ENCODE data around the gene AASDH.
A peak's percentile ranks its signal among the peaks of the same experiment; 100 is the strongest.

The AASDH gene

GRCh38 chr4:56314207-56314915 lies 72.9 kb downstream of the AASDH start:
- no peak overlapping the region for H3K27ac Mint-ChIP-seq
- H3K4me1 Mint-ChIP-seq = no peaks in the 10 kb centered on the region
- no peaks in the 10 kb centered on the region for H3K36me3 Mint-ChIP-seq

GRCh38 chr4:56313132-56313531 lies 74.2 kb downstream of the AASDH start:
- Mint-ChIP-seq H3K36me3 (no peaks in the 10 kb centered on the region), H3K4me1 (no peaks in the 10 kb centered on the region), H3K27ac (no peak overlapping the region), H3K9me3 (no peaks in the 10 kb centered on the region), H3K4me3 (no peak overlapping the region)
- DNase-seq (ENCODE audit: low spot score in 2 of 2) (no peak), ATAC-seq (no peak)

More at GRCh38 chr4:56314207-56314915, 72.9 kb downstream of the AASDH start:
- Mint-ChIP-seq H3K9me3 (no peaks in the 10 kb centered on the region), H3K4me3 (no peak overlapping the region)
- no peak for ATAC-seq
- no peak for DNase-seq (ENCODE audit: low spot score in 2 of 2)

DNA sequence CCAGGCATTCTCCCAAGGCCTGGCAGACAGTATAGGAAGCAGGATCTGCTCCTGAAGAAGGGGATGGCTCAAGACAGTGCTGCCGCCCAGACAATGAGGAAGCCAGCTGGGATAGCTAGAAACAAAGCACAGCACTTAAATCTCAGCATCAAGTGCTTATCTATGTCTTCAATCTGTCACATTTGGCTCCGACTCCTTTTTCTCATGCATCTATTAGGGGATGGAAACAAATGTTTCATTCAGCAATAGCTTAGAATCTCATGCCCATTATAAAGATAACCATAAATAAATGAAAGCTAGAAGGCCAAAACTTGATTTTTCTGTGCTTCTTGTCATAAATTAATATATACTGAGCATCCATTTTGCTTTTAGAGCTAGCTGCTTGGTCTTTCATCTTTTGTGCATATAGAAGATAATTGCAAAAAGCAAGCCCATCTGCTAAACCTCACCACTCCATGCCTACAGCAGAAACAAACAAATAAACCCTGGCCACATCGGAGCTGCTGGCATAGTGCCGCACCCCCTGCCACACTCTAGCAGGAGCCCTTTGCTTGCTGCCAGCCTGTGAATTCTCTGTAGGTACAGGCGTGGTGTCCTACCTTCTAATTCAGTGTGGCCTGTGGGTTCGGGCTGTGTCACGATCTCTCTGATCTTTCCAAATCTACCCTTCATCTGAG lies 75.9 kb downstream of the AASDH start:
- no peak for ATAC-seq
- no peak for DNase-seq (ENCODE audit: low spot score in 2 of 2)
- Mint-ChIP-seq H3K4me1 (no peaks in the 10 kb centered on the region), H3K27ac (no peak overlapping the region), H3K4me3 (no peak overlapping the region), H3K36me3 (no peaks in the 10 kb centered on the region), H3K9me3 (no peaks in the 10 kb centered on the region)

DNA sequence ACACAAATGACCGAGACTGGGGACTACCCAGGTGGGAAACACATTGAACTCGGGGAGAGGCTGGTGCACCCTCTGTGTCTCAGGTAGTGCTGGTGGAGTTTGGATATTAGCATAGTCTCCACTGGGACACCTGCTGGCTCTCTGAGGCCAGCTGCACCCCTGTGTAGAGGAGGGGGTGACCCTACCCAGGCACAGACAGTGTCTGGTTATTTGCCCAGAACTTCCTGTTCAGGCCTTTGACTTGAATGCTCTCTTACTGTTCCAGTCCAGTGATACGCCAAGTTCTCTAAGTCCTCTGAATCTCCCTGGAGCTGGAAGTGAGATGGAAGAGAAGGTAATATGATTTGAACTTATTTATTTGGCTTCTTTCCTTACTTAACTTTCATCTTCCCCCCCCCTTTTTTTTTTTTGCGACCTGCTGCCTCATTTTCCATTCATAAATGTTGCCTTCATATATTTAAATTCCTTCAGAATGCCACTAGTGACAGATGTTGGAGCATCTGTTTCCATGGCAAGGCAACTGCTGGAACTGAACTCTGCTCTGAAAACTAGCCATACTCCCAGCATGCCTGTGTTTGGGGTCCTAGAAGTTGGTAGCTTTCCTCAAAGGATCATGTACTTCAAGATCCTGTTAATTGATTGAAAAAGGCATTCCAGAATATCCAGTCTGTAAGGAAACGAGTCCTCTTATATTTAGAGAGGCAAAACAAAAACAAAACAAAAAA lies 76.7 kb downstream of the AASDH start:
- no peak overlapping the region for H3K27ac Mint-ChIP-seq
- H3K9me3 Mint-ChIP-seq = no peaks in the 10 kb centered on the region
- peak; percentile 31 for ATAC-seq

GRCh38 chr4:56308384-56308783 lies 78.9 kb downstream of the AASDH start:
- H3K4me1 Mint-ChIP-seq = no peaks in the 10 kb centered on the region
- H3K36me3 Mint-ChIP-seq = no peaks in the 10 kb centered on the region
- DNase-seq (ENCODE audit: low spot score in 2 of 2) (no peak), ATAC-seq (no peak)
- H3K4me3 Mint-ChIP-seq = no peak overlapping the region
- H3K27ac Mint-ChIP-seq = no peak overlapping the region
- no peaks in the 10 kb centered on the region for H3K9me3 Mint-ChIP-seq

More for the DNA sequence above, 76.7 kb downstream of the AASDH start:
- H3K4me1 Mint-ChIP-seq = no peaks in the 10 kb centered on the region
- no peak for DNase-seq (ENCODE audit: low spot score in 2 of 2)
- no peaks in the 10 kb centered on the region for H3K36me3 Mint-ChIP-seq
- no peak overlapping the region for H3K4me3 Mint-ChIP-seq

DNA sequence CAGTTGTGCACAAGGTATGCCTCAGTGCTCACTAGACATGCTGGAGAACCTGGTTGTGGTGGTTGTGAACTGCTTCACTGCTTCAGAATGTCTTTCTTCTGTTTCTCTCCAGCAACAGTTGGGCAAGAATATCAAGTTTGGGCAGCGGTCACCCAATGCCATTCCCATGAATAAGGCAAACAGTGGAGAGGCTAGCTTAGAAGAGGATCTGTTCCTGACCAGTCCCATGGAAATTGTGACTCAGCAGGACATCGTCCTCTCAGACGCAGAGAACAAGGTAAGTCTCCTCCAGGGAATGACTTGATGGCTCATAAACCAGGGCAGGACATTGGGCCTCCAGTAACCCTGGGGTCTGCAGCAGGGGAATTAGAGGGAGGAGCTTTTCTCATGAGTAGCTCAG lies 79.9 kb downstream of the AASDH start:
- no peak for ATAC-seq
- no peak overlapping the region for H3K27ac Mint-ChIP-seq
- H3K9me3 Mint-ChIP-seq = no peaks in the 10 kb centered on the region
- H3K4me1 Mint-ChIP-seq = no peaks in the 10 kb centered on the region
- no peak for DNase-seq (ENCODE audit: low spot score in 2 of 2)
- H3K36me3 Mint-ChIP-seq = no peaks in the 10 kb centered on the region
- no peak overlapping the region for H3K4me3 Mint-ChIP-seq

- H3K27ac Mint-ChIP-seq = no peak overlapping the region
- ATAC-seq (no peak), DNase-seq (ENCODE audit: low spot score in 2 of 2) (no peak)
- no peaks in the 10 kb centered on the region for H3K9me3 Mint-ChIP-seq
- H3K4me1 Mint-ChIP-seq = peaks cover 7% of the 10 kb centered on the region
- no peak overlapping the region for H3K4me3 Mint-ChIP-seq
- H3K36me3 Mint-ChIP-seq = no peaks in the 10 kb centered on the region
These were observed 81.9 kb downstream of the AASDH start for GRCh38 chr4:56305390-56305789.

GRCh38 chr4:56303921-56304320 lies 83.4 kb downstream of the AASDH start:
- H3K4me1 Mint-ChIP-seq = peaks cover 7% of the 10 kb centered on the region
- no peaks in the 10 kb centered on the region for H3K9me3 Mint-ChIP-seq
- no peaks in the 10 kb centered on the region for H3K36me3 Mint-ChIP-seq
- DNase-seq (ENCODE audit: low spot score in 2 of 2) = no peak
- H3K27ac Mint-ChIP-seq = peak overlapping the region; percentile 4
- H3K4me3 Mint-ChIP-seq = no peak overlapping the region
- ATAC-seq = no peak

DNA sequence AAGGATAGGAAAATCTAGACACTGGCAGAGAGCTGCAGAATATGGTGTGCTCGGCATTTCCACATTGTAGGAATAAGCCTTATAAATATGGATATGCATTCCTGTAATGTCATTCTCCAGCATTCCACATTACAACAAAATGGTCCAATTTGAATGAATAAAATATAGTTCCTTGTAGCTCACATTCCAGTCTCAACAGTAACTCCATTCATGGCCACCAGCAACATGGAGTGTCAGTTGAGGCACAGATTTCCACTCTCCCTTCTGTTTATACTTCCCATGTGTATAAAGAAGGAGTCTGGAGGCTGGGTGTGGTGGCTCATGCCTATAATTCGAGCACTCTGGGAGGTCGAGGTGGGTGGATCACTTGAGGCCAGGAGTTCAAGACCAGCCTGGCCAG lies 84.5 kb downstream of the AASDH start:
- Mint-ChIP-seq H3K27ac (no peak overlapping the region), H3K4me3 (no peak overlapping the region), H3K36me3 (no peaks in the 10 kb centered on the region)

GRCh38 chr4:56301997-56302496 lies 85.2 kb downstream of the AASDH start:
- DNase-seq (ENCODE audit: low spot score in 2 of 2) (no peak), ATAC-seq (no peak)
- H3K36me3 Mint-ChIP-seq = no peaks in the 10 kb centered on the region
- no peaks in the 10 kb centered on the region for H3K9me3 Mint-ChIP-seq
- peaks cover 7% of the 10 kb centered on the region for H3K4me1 Mint-ChIP-seq
- H3K4me3 Mint-ChIP-seq = no peak overlapping the region
- H3K27ac Mint-ChIP-seq = no peak overlapping the region

More for the DNA sequence above, 84.5 kb downstream of the AASDH start:
- no peak for DNase-seq (ENCODE audit: low spot score in 2 of 2)
- peaks cover 7% of the 10 kb centered on the region for H3K4me1 Mint-ChIP-seq
- ATAC-seq = no peak
- H3K9me3 Mint-ChIP-seq = no peaks in the 10 kb centered on the region

DNA sequence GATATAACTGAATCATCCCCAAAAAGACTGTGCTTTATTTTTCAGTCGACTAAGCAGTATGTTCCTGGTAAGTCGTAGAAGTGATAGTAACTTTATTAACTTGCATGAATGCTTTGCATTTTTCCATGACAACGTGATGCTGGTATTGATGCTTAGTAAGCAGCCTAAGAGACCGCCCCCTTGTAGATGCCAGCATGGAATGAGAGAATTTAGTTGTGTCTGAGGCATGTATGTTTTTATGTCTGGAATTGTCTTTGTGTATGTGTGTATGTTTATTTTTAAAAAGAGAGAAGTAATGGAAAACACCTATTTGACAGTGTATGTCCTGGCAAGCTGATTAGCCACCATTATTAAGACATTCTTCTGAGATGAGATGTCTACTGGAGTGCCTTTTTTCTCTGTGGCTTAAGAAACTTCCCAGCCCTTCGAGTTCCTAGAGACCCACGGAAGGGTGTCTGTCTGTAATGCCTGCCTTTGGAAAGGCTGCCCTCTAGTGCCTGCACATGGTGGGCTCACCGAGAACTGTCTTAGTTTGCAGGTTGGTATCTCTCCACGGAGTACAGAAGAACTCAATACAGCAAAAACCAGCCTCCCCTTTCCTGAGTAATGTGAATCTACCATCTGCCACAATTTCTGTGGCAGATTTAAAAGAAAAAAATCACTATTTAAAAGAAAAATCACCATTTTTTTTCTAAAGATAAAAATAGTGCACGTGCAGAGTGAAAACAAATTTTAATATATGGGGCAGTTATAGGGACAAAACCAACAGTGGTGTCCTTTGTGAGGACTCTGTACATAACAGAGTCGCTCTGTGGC lies 85.9 kb downstream of the AASDH start:
- no peak overlapping the region for H3K4me3 Mint-ChIP-seq

DNA sequence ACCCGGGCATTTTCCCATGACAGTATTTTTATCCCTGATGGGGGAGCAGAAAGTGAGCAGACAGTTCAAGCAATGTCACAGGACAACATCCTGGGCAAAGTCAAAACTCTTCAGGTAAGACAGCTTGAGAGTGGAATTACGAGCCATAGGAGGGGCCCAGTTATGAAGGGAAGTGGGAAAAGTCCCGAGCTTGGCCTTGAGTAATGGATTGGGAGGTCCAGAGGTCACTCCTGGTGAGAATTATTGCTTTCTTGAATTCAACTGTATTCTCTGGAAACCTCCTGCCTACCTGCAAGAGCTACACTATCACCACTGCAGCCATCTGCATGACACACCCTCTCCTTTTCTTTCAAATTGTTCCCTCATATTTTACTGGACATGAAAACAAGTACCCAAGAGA lies 89.1 kb downstream of the AASDH start:
- Mint-ChIP-seq H3K4me1 (peaks cover 7% of the 10 kb centered on the region), H3K36me3 (no peaks in the 10 kb centered on the region), H3K27ac (no peak overlapping the region), H3K9me3 (no peaks in the 10 kb centered on the region), H3K4me3 (no peak overlapping the region)
- ATAC-seq = no peak
- DNase-seq (ENCODE audit: low spot score in 2 of 2) = no peak

More for the DNA sequence above, 85.9 kb downstream of the AASDH start:
- H3K9me3 Mint-ChIP-seq = no peaks in the 10 kb centered on the region
- peaks cover 7% of the 10 kb centered on the region for H3K4me1 Mint-ChIP-seq
- DNase-seq (ENCODE audit: low spot score in 2 of 2) = peak; percentile 28 to 66
- peak; percentile 91 for ATAC-seq
- no peak overlapping the region for H3K27ac Mint-ChIP-seq
- no peaks in the 10 kb centered on the region for H3K36me3 Mint-ChIP-seq

GRCh38 chr4:56297776-56298175 lies 89.5 kb downstream of the AASDH start:
- ATAC-seq (no peak), DNase-seq (ENCODE audit: low spot score in 2 of 2) (no peak)
- Mint-ChIP-seq H3K36me3 (no peaks in the 10 kb centered on the region), H3K27ac (no peak overlapping the region), H3K4me3 (no peak overlapping the region), H3K4me1 (peaks cover 7% of the 10 kb centered on the region), H3K9me3 (peaks cover 3% of the 10 kb centered on the region)

DNA sequence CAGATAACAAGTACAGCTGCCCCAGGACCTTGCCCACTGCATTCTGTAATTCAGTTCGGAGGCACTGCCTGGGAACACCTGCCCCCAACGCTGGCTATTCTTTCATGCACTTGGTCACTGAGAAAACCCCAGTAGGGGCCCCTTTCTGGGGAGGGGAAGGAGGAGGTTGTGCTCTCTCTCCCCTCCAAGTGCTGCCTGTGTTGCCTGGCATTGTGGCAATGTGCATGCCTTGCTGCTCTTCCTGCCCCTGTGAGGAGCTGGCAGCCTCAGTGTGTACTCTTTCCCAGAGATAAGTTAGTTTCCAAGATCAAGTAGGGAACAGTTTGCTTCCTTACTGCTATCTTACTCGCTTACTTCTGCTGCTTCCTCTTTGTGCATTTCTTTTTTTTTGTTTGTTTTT lies 90.8 kb downstream of the AASDH start:
- DNase-seq (ENCODE audit: low spot score in 2 of 2) (no peak), ATAC-seq (no peak)
- no peak overlapping the region for H3K4me3 Mint-ChIP-seq
- no peak overlapping the region for H3K27ac Mint-ChIP-seq
- peaks cover 3% of the 10 kb centered on the region for H3K9me3 Mint-ChIP-seq
- peaks cover 6% of the 10 kb centered on the region for H3K4me1 Mint-ChIP-seq
- H3K36me3 Mint-ChIP-seq = no peaks in the 10 kb centered on the region

DNA sequence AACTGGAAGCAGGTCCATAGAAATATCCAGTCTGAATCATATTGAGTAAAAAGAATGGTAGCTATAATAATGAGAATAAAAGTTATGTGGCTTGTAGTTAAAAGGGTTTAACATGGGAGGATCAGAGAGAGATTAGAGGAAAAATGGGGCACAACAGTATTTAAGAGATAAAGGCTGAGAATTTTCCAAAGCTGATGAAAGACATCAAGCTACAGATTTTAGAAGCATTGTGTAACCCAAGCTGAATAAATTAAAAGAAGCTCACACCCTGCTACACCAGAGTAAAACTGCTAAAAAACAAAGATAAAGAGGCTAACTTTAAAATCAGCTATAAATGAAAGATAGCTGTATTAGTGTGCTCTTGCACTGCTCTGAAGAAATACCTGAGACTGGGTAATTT lies 94.2 kb downstream of the AASDH start:
- Mint-ChIP-seq H3K36me3 (no peaks in the 10 kb centered on the region), H3K27ac (no peak overlapping the region), H3K9me3 (peaks cover 3% of the 10 kb centered on the region), H3K4me1 (peaks cover 9% of the 10 kb centered on the region), H3K4me3 (no peak overlapping the region)
- DNase-seq (ENCODE audit: low spot score in 2 of 2) = no peak
- no peak for ATAC-seq
